GM19467 (cell line): ENCODE measurements around the gene MAMLD1.

Experiments used
- ATAC-seq: cut with Tn5 transposase; IDR thresholded peaks from one replicate; pipeline ENCODE4 v1.9.1; 2021; ENCODE audit warnings: mild to moderate bottlenecking, moderate library complexity; ENCODE audit not compliant: unreplicated experiment

The MAMLD1 gene

GRCh38 chrX:150352114-150352513, 11.0 kb upstream of the MAMLD1 start:
- ATAC-seq: no peak

GRCh38 chrX:150352581-150352980, 10.5 kb upstream of the MAMLD1 start:
- ATAC-seq: no peak

- no peak for ATAC-seq
These were observed 7.2 kb upstream of the MAMLD1 start for GRCh38 chrX:150355913-150356312.

- ATAC-seq: no peak
These were observed 5.3 kb upstream of the MAMLD1 start for GRCh38 chrX:150357790-150358189.

- ATAC-seq: no peak
These were observed 4.5 kb upstream of the MAMLD1 start for GRCh38 chrX:150358651-150359050.

- no peak for ATAC-seq
These were observed 2.8 kb upstream of the MAMLD1 start for GRCh38 chrX:150360331-150360730.

GRCh38 chrX:150361070-150361776, 1.9 kb upstream of the MAMLD1 start:
- no peak for ATAC-seq

GRCh38 chrX:150361777-150362351, 1.3 kb upstream of the MAMLD1 start:
- ATAC-seq: no peak

GRCh38 chrX:150363561-150364346, 637 bp downstream of the MAMLD1 start:
- ATAC-seq: no peak

DNA sequence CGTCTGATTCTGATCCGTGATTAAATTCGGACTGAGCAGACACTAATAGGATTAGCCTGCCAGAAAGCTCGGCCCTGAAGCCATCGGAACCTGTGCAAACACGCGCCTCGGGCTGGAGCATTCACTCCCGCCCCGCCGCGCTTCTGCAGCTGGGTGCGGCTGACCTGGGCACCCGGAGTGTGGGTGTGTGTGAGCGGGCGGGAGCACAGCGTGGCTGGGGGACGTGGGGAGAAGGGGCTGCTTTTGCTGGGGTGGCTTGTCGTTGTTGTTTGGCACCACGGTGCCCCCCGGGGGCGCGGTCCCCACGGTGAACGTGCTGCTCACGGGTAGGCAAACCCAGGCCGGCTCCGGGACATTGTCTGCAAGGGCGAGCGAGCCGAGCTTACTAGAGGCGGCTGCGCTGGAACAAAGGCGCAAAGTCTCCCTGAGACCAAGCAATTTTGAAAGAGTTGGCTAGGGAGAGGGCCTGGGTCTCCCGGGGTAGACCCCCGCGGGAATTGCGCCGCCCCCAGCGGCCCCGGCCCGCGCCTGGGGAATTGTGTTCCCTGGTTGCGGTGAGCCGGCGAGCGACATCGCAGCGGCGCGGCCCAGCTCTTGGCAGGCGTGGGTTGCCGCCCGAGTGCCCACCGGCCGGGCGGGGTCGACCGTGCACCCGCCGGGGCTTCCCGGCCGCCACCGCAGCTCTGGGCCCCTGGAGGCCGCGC, 1.4 kb downstream of the MAMLD1 start:
- ATAC-seq: no peak

- no peak for ATAC-seq
These were observed 2.2 kb downstream of the MAMLD1 start for GRCh38 chrX:150365051-150365989.

DNA sequence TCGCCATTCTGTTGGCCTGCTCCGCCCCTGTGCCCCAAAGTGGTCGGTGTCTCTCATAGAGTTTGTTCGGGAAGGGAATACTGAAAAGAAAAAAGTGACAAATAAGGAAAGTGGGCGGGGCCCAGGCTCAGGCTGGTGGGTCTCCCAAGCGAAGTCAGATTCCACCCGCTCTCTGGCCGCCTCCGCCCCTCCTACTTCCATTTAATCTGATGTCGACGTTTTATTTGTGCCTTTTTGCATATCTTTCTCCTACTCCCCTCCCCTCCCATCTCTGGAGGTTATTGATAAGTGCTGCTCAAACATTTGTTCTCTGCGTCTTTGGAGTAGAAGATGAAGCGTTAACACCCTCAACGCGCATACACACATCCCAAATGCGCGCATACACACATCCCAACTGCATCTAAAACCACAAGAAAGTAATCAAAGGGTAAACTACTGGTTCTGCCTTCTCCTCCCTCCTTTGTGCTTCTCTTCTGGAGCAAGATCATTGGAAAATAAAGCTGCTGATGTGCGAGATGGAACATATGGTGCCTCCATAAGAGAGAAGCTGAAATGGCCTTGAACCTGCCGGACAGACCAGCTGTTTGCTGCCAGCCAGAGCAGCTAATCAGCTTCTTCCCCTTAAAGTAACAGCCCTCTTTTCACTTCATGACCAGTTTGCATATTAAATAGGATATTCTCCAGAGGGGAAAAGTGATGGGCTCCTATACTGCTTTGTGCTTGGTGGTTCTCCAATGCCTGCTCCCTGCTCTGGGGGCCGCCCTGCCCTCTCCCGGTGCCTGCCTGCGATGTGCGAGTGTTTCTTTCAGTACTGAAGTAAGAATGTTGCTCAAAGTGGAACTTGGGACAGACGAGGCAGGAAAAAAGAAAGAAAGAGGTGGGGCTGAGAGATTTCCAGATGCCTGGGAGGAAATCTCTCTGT, 3.1 kb downstream of the MAMLD1 start:
- no peak for ATAC-seq

- ATAC-seq: no peak
These were observed 3.9 kb downstream of the MAMLD1 start for GRCh38 chrX:150366951-150367545.

DNA sequence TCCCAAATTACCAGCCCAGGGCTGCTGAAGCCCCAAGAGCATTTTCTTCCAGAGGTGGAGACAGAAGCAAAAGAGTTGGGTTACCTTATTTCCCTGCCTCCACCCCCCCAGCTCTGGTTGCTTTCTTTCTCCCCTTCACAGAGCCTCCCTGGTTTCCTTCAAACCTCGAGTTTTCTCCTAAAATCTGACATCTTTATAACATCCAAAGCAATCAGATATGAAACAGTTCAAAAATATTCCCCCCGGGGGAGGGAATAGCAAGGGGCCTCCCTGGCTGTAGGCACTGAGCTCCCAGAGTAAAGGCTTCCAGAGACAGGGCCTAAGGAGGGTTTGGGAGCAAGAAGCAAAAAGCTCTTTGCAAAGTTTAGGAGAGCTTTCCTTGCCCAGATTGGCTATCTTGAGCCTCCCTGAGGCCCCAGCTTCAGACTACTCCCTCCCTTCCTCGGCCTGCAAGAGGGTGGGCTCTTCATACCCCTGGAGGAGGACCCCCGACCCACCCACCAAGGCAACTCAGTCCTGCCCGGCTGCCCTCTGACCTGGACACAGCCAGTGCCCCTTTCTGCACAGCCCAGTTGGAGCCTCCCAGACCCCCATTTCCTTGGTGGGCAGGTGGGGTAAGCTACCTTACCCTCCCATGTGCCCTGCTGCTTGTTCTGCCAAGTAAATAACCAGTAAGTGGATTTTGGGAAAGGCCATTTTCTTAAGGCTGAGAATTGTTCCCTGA, 7.6 kb downstream of the MAMLD1 start:
- ATAC-seq: no peak

- no peak for ATAC-seq
These were observed 8.8 kb downstream of the MAMLD1 start for GRCh38 chrX:150371877-150372276.

DNA sequence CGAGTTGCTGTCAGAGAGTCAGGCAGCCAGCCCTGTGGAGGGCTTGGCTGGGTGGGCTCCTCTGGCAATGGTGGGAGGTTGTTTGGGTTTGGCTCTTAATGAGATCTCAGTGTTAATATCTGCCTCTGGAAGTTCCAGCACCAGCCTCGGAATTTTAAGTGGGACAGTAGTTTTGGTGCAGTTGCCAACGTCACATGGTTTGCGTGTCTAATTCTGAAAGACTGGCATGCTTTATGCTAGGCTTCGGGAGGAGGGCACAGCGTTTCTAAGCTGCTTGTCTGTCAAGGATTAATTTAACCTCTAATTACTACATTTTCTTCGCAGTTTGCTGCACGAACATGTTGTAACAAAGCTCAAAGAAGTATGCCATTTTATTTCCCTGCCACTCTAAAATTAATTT, 9.2 kb downstream of the MAMLD1 start:
- ATAC-seq: no peak

DNA sequence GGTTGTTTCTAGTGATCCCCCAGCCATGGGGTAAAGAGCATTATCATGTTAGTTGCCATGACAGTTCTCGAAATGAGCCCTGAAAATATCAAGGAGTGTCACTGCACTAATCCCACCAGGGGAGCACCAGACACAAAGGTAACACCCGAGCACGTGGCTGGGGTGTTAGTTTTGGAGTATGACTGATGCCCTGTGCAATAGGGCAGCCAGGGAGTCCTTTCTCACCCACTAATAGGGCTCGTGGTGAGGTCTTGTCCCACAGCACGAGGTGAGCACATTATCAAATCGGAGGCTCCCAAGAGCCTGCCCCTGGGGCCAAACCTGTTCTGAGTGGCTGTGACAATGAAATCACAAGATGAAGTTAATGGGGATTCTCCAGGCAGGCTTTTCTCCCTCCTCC, 9.6 kb downstream of the MAMLD1 start:
- ATAC-seq: no peak

- ATAC-seq: no peak
These were observed 12.2 kb downstream of the MAMLD1 start for GRCh38 chrX:150375243-150375770.
